Measurements from ENCODE around the gene GATA2. TPM values are rescaled to one million over a fixed set of nuclear protein-coding genes. Genes with fewer than 3 reads are reported as not detected.

The GATA2 gene
- total RNA-seq = 1.7 and 1.9 TPM in 2 replicates
- long read RNA-seq = 0 reads

- Mint-ChIP-seq H3K4me1 (ENCODE audit: low read depth) (peaks cover 15% of the 10 kb centered on the region), H3K36me3 (ENCODE audit: insufficient read depth) (no peaks in the 10 kb centered on the region), H3K27ac (peak within 1 kb of the TSS; percentile 29), H3K9me3 (ENCODE audit: low read depth) (no peaks in the 10 kb centered on the region), H3K4me3 (ENCODE audit: low read depth) (no peak within 1 kb of the TSS), H3K27me3 (peaks cover 80% of the 10 kb centered on the region)
- DNase-seq (ENCODE audit: low spot score, unreplicated experiment) = no peak
- peak; percentile 46 for TF ChIP-seq CTCF (IDR thresholded peaks at IDR 0.05; ENCODE audit: unreplicated experiment)
These were observed at the start of gene GATA2 for GRCh38 chr3:128492671-128493569. Gene GATA2, minus strand, starts transcription at chr3:128493201. Its CDS starts 6,170 bp downstream, at chr3:128487031.

GRCh38 chr3:128541246-128541645, 48.2 kb upstream of the GATA2 start:
- Mint-ChIP-seq H3K27me3 (peaks cover 21% of the 10 kb centered on the region), H3K4me3 (ENCODE audit: low read depth) (no peak overlapping the region), H3K27ac (no peak overlapping the region), H3K36me3 (ENCODE audit: insufficient read depth) (no peaks in the 10 kb centered on the region), H3K9me3 (ENCODE audit: low read depth) (peaks cover 4% of the 10 kb centered on the region), H3K4me1 (ENCODE audit: low read depth) (no peaks in the 10 kb centered on the region)
- DNase-seq (ENCODE audit: low spot score, unreplicated experiment) = no peak
- no peak for TF ChIP-seq CTCF (IDR thresholded peaks at IDR 0.05; ENCODE audit: unreplicated experiment)

- Mint-ChIP-seq H3K36me3 (ENCODE audit: insufficient read depth) (no peaks in the 10 kb centered on the region), H3K27me3 (peaks cover 35% of the 10 kb centered on the region), H3K9me3 (ENCODE audit: low read depth) (peaks cover 4% of the 10 kb centered on the region), H3K4me1 (ENCODE audit: low read depth) (no peaks in the 10 kb centered on the region), H3K27ac (no peak overlapping the region), H3K4me3 (ENCODE audit: low read depth) (no peak overlapping the region)
- no peak for TF ChIP-seq CTCF (IDR thresholded peaks at IDR 0.05; ENCODE audit: unreplicated experiment)
- no peak for DNase-seq (ENCODE audit: low spot score, unreplicated experiment)
These were observed 46.4 kb upstream of the GATA2 start for GRCh38 chr3:128539376-128539775.

- no peak for DNase-seq (ENCODE audit: low spot score, unreplicated experiment)
- Mint-ChIP-seq H3K27ac (no peak overlapping the region), H3K9me3 (ENCODE audit: low read depth) (no peaks in the 10 kb centered on the region), H3K36me3 (ENCODE audit: insufficient read depth) (no peaks in the 10 kb centered on the region), H3K27me3 (peaks cover 39% of the 10 kb centered on the region), H3K4me3 (ENCODE audit: low read depth) (no peak overlapping the region), H3K4me1 (ENCODE audit: low read depth) (no peaks in the 10 kb centered on the region)
- no peak for TF ChIP-seq CTCF (IDR thresholded peaks at IDR 0.05; ENCODE audit: unreplicated experiment)
These were observed 44.2 kb upstream of the GATA2 start for GRCh38 chr3:128537091-128537703.

All from progenitor cell of endocrine pancreas (in vitro differentiated cells).